H1 (cell line): Measurements from ENCODE around the gene BYSL. TPM values are rescaled to one million over a fixed set of nuclear protein-coding genes. Genes with fewer than 3 reads are reported as not detected.

ENCODE experiments used
- polyA plus RNA-seq, 7 experiments: library from polyadenylated mRNA; depleted of rRNA in 3 of 7; stranded (reverse) in 5 of 7; unstranded in 2 of 7; fragments of >200 nt in 5 of 7; fragments of 200-250 nt in 2 of 7; gene quantifications; 1 replicate in 5 of 7; 2 replicates in 1 of 7; 4 replicates in 1 of 7; pipeline versions ENCODE4 v1.2.1 to v1.2.3, GENCODE V29; 2011 to 2013; ENCODE audit warnings: missing spikeins in 2 of 7, mixed read lengths in 2 of 7
- total RNA-seq: library from RNA; stranded (reverse); fragmentation: NEBNext Ultra II Directional; extraction: Animal tissue kit (Norgen Biotek cat#: 25700); gene quantifications from 2 replicates; pipeline ENCODE4 v1.2.1, GENCODE V29; 2021
- TF ChIP-seq, protein P1 (sequence below): IDR thresholded peaks from 2 replicates; pipeline ENCODE4 v1.6.1; 2012; ENCODE audit warnings: inconsistent platforms
- TF ChIP-seq, protein P2 (sequence below): IDR thresholded peaks from 2 replicates; pipeline ENCODE4 v1.6.1; 2011; ENCODE audit warnings: low read depth, mild to moderate bottlenecking, low read length; ENCODE audit not compliant: insufficient read depth

Gene BYSL
- total and polyA plus RNA-seq, 2 of the 8 experiments (the other 6 are each of a cell fraction or from before 2014, with no cell fraction given): 37.3 to 49.2 TPM

DNA sequence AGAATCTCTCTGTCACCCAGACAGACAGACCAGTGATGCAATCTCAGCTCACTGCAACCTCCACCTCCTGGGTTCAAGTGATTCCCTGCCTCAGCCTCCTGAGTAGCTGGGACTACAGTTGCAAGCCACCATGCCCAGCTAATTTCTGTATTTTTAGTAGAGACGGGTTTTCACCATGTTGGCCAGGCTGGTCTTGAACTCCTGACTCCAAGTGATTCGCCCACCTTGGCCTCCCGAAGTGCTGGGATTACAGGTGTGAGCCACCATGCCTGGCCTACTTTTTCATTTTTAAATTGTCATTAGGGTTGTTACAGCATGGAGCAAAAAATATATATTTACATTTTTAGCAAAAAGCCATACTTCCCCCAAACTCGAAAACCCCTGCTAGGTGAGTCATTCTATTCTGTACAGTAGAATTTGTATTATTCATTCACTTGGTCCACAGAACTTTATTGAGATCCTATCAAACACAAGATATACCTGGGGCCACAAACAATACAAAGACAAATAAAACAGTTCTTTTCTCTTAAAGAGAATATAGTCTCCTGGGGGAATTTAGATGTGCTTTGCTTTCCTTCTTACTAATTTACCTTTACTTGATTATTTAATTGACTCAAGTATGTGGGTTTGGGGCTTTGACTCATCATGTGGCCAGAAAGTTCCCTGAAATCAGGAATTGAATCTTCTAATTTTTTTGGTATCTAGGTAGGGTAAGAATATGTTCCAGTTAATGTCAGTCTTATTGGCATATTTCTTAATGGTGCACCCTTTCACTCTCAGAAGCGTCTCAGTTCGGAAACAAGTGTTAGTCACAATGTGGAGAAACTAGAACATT lies 36.9 kb downstream of the BYSL start (continued):
- TF ChIP-seq, protein P1, sequence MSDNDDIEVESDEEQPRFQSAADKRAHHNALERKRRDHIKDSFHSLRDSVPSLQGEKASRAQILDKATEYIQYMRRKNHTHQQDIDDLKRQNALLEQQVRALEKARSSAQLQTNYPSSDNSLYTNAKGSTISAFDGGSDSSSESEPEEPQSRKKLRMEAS: no peak
- TF ChIP-seq, protein P2, sequence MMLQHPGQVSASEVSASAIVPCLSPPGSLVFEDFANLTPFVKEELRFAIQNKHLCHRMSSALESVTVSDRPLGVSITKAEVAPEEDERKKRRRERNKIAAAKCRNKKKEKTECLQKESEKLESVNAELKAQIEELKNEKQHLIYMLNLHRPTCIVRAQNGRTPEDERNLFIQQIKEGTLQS: no peak
